ENCODE data around the gene CCDC27.

Gene CCDC27

DNA sequence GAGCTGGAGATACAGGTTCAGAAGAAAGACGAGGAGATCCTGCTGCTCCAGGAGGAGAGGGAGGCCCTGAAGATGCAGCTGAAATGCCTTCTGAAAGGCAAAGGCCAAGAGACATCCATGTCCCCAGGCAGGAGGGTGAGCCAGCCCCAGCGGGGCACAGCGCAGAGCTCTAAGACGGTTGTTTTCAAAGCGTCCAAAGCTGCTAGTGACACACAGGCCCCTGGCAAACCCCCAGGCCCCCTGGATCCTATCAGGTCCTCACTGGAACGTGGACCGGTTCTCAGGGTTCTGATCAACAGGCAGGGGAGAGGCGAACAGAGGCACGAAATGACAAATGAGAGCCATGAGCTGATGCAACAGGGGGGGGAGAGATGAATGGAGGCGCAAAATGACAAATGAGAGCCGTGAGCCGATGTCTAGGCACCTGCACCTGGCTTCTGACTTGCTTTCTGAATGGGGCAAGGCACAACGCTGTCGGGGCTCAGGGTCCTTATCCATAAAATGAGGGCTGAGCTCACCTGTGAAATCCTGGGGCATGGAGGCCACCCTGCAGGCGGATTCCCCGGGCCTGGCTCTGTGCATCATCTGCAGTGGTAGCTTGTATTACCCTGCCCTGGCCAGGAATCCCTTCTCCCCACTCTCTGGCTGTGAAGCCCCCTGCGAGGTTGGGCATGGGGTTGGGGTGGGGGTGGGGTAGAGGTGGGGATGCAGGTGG is 9.2 kb downstream of the CCDC27 start:
- DNase-seq, result no peak

GRCh38 chr1:3762151-3762872 is 10.1 kb downstream of the CCDC27 start:
- no peak for DNase-seq

DNA sequence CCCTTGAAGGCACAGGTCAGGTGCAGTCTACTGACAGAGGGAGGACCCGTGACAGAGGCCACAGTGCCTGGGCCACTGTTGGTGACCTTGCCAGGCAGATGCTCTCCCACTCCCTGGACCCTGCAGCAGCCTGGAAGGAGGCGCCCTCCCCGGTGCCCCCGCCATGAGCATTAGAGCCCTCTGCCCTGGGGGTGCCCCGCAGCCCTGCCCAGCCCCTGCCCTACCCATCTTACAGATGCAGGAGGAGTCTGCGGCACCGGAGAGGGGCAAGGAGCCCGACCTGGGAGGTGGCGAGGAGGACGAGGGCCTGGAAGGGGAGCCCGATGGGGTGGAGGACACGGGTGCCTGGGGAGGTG is 10.6 kb downstream of the CCDC27 start:
- DNase-seq, result no peak

DNA sequence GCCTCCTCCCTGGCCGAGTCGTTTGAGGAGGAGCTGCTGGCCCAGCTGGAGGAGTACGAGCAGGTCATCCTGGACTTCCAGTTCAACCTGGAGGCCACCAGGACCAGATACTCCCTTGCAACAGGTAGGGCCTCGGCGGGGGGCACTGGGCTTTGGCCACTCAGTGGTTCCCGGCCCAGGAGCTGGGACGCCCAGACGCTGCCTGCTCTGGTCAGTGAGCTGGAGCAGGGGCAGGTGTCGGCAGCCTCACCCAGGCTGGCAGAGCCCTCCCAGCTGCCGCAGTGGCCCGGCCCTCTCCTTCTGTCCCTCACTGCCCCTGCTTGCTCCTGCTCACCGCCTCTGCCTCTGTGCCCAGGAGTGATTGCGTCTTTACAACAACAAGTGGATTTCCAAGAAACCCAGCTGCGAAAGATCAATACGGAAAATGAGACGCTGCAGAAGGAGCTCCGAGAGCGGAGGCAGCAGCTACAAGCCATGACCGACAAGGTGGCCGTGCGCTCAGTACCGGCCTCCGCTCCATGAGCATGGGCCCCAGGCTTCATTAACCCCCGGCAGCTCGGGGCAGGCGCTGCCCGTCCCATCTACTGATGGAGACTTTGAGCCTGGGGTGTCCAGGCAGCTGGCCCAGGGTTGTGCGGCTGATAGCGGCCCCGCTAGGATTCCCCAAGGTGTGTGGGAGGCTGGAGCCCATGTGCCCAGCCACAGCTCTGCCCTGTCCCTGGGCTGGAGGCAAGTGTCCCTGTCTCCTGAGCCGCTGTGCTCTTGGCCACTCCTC is 11.3 kb downstream of the CCDC27 start:
- no peak for DNase-seq

- DNase-seq, result no peak
Measured at GRCh38 chr1:3767328-3767925, 15.2 kb downstream of the CCDC27 start.

DNA sequence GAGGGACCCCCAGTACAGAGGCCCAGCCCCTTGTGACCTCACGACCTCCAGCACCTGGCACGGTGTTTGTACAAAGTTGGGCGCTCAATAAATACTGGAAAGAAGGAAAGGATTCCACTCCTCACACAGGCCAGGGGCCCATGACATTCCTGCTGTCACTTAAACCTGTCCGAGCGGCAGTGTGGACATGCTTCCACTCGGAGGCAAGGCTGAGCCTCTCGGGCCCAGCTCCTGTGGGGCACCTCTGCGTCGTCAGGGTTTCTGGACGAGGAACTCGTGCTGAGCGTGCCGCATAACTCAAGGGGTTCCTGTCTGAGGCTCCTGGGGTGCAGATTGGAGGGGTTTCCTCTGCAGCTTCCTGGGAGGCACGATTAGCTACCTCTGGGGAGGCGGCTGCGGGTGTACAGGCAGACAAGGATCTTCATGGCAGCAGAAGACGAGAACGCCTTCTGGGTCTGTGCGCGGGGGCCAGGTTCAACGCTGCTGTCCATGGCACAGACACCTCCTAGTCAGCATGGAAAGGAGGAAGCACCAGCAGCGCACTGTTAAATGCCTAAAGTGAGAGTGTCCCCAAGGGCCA is 16.7 kb downstream of the CCDC27 start:
- DNase-seq, result no peak

DNA sequence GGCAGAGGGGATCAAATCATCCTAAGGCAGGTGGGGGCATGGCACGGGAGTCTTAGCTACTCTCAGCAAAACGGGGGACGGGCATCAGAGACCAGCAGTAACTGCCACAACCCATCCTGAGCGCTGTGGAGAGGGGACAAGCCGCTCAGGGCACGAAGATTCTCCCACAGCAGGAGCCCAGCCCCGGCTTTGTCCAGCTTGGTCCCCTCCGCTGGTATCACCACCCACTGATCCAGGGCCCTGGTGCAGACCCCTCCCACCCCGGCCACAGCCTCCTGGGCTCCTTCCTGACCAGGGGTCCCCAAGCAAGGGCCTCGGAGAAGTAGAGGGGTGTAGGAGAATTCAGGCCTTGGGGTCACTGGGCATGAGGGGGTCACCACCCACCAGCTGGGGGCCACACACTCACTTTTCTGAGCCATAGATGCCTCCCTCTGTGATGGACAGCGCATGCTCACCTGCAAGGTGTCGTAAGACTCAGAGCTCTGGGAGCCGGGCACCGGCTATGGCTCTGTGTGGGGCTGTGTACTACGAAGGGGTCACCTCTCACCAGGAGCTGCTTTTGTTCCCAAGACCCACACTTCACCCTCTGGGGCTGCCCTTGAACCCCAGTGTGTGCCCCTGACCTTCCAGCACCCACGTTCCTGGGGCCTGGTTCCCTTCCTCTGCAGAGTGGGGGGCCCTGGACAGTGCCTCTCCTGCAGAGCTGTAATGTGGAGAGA is 18.0 kb downstream of the CCDC27 start:
- DNase-seq, result no peak

- no peak for DNase-seq
Measured at GRCh38 chr1:3771108-3772026, 19.1 kb downstream of the CCDC27 start.

DNA sequence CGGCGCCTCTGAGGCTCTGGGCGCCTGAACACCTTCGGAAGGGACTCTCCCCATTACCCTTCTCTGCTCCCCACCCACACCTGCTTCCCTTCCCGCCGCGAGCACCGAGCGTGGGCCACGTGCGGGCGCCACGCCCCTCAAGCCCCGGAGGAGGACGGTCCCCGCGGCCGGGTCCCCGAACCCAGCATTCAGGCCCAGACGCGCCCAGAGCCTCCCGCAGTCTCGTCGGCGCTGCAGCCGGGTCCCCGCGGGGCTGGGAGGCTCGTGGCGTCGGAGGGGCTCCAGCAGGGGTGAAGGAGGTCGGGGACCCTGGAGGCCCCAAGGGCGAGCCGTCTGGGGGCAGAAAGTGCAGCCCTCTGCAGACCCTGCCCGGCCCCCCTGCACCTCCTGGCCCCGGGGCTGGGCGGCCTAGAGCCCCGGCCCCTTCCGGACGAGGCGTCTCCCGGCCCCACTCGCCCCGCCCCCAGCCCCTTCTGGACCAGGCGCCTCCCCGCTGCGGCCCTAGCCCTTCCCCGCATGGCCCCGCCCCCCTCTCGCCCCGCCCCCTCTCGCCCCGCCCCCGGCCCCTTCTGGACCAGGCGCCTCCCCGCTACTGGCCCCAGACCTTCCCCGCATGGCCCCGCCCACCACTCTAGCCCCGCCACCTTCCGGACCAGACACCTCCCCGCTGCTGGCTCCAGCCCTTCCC is 19.9 kb downstream of the CCDC27 start:
- DNase-seq, result no peak

- no peak for DNase-seq
Measured at GRCh38 chr1:3772715-3773571, 20.7 kb downstream of the CCDC27 start, which contains the start of gene SMIM1. Gene SMIM1 (plus strand): TSS chr1:3772749. CDS start chr1:3775374, 2,625 bp downstream.

GRCh38 chr1:3773572-3774275 is 21.5 kb downstream of the CCDC27 start:
- no peak for DNase-seq

DNA sequence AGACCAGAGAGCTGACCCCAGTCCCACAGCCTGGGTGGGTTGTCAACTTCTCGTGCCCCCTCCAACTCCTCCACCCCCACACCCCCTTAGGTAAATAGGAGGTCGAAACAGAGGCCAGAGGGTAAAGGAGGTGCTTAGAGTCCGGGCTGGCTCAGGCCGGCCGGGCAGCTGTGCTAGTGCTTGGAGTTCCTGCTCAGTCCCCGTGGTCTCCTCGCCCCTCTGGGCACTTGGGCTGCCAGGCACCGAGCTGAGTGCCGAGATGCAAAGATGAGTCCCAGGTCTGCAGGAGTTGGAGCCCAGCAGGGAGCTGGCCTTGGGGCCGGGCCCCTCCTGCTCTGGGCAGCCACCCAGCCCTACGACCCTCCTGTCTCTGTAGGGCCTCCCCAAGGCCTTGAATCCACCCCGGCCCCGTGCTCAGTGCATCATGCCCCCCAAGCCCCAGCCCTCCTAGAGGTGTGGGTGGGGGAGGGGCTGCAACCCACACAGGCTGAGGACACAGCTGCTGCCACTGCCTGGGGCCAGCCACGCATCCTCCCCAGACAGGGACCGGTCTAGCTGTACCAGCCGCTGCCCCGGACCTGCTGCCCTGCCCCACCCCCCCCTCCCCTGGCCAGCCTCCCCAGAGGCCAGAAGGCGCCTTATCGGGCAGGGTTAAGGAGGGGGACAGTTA is 22.2 kb downstream of the CCDC27 start:
- no peak for DNase-seq

GRCh38 chr1:3774946-3775489 is 22.8 kb downstream of the CCDC27 start:
- no peak for DNase-seq

DNA sequence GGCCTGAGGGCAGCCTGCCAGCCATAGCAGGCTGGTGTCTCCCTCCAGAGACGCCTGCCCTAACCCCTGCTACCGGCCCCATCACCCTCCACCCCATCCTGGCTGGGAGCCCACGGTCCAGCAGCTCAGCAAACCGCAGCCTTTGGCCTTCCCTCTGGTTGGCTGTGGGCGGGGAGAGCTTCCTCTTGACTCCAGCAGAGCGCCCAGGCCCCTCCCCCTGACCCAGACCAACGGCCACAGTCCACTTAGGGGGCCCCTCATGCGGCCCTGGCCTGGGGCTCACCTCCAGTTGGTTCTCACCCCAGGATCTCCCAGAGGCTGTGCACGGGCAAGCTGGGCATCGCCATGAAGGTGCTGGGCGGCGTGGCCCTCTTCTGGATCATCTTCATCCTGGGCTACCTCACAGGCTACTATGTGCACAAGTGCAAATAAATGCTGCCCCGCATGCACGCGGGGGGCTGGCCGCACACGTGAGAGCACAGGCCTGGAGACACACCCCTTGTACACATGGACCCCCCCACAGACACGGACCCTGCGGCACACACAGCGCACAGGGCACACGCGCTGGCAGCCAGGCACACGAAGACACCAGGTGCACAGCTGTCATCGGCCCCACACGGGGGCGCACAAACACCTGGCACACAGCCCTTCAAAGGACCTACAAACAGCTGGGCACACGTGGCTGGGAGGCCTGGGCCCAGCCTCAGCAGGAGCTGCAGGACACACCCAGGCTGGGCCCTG is 23.4 kb downstream of the CCDC27 start:
- no peak for DNase-seq

DNA sequence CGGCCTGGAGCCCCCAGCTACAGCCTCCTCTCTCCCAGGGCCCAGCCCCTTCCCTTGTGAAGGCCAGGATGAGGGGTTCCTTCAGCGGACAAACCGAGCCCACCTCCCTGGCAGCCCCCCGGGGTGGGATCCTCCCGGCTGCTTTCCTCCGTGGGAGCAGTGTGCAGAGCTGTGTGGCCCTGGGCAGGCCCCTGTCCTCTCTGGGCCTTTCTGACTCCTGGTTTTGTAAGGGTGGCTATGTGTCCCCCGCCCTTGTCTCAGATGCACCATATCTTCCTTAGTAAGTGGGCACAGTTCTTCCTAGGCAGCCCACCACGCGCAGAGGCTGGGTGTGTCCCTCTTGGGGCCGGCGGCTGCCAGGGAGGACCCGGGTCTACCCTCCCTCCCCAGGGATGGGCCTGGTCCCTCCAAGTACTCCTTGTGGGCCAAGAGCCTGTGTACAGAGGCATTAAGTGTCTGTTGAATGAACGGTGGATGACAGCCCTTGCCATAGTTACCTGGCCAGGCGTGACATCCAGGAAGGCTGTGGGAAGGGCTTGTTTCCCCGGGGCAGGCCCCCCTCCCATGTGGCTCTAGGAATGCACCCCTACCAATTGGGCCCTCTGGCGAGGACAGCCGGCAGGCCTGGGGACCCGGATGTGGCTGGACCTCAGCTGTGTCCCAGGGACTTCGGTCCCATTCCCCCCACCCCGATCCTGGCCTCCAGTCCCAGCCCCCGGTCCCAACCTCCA is 24.1 kb downstream of the CCDC27 start:
- no peak for DNase-seq

- DNase-seq, result no peak
Measured at GRCh38 chr1:3777078-3777547, 24.9 kb downstream of the CCDC27 start.
